Neural cell (in vitro differentiated cells): ENCODE results near the gene IL13RA1. TPM values are rescaled to one million over a fixed set of nuclear protein-coding genes. Genes with fewer than 3 reads are reported as not detected.

Source experiments
- H2AFZ ChIP-seq: fragments of 200-600, 300-800 bp; sonication (generic), shearing (Covaris generic); 2 replicates; pipeline ENCODE4 v1.6.0; 2014; ENCODE audit warnings: low read depth, mild to moderate bottlenecking, antibody characterized with exemption, low read length, moderate library complexity
- H3F3A ChIP-seq: fragments of 200-600 bp; shearing (Covaris generic); 2 replicates; pipeline ENCODE4 v1.6.1; 2016; ENCODE audit warnings: mild to moderate bottlenecking, moderate library complexity, mixed read lengths, antibody characterized with exemption, low read length; ENCODE audit not compliant: insufficient read depth, poor library complexity, severe bottlenecking
- H3K27ac ChIP-seq: fragments of 200-600, 300-800 bp; sonication (generic), shearing (Covaris generic); 2 replicates; pipeline ENCODE4 v1.5.1; 2014; ENCODE audit warnings: mild to moderate bottlenecking, low read length, moderate library complexity
- H3K27me3 ChIP-seq: fragments of 300-800, 200-600 bp; sonication (generic), shearing (Covaris generic); 2 replicates; pipeline ENCODE4 v1.6.0; 2014; ENCODE audit warnings: mild to moderate bottlenecking, low read depth, low read length, moderate library complexity; ENCODE audit not compliant: insufficient read depth
- H3K36me3 ChIP-seq: fragments of 300-800, 200-600 bp; sonication (generic), shearing (Covaris generic); 2 replicates; pipeline ENCODE4 v1.5.1; 2014; ENCODE audit warnings: mild to moderate bottlenecking, antibody characterized with exemption, low read length, moderate library complexity; ENCODE audit not compliant: insufficient read depth
- H3K4me2 ChIP-seq: fragments of 300-800, 200-600 bp; sonication (generic), shearing (Covaris generic); 2 replicates; pipeline ENCODE4 v1.6.0; 2014; ENCODE audit warnings: mild to moderate bottlenecking, low read length
- H3K4me3 ChIP-seq: fragments of 300-800, 200-600 bp; sonication (generic), shearing (Covaris generic); 2 replicates; pipeline ENCODE4 v1.5.1; 2014; ENCODE audit warnings: mild to moderate bottlenecking, low read length, moderate library complexity
- H3K79me2 ChIP-seq: fragments of 200-600 bp; shearing (Covaris generic); replicated peaks from 2 replicates; pipeline ENCODE4 v1.6.0; 2014; ENCODE audit warnings: mild to moderate bottlenecking, low read length, moderate library complexity; ENCODE audit not compliant: insufficient read depth
- H3K9ac ChIP-seq: fragments of 300-800, 200-600 bp; sonication (generic), shearing (Covaris generic); 2 replicates; pipeline ENCODE4 v1.6.1; 2016; ENCODE audit warnings: mild to moderate bottlenecking, low read length, mixed read lengths
- H3K9me2 ChIP-seq: fragments of 200-600 bp; shearing (Covaris generic); 2 replicates; pipeline ENCODE4 v1.6.1; 2016; ENCODE audit warnings: mild to moderate bottlenecking, low read length, mixed read lengths; ENCODE audit not compliant: insufficient read depth
- H3K9me3 ChIP-seq: fragments of 200-600, 300-800 bp; sonication (generic), shearing (Covaris generic); 2 replicates; pipeline ENCODE4 v1.6.1; 2016; ENCODE audit warnings: mild to moderate bottlenecking, mixed run types, low read length, moderate library complexity, mixed read lengths
- H4K20me1 ChIP-seq: fragments of 200-600 bp; shearing (Covaris generic); 2 replicates; pipeline ENCODE4 v1.6.1; 2016; ENCODE audit warnings: mild to moderate bottlenecking, mixed run types; ENCODE audit not compliant: insufficient read depth
- EP300 ChIP-seq: fragments of 450-650 bp; conservative IDR thresholded peaks from 2 replicates; pipeline ENCODE4 v1.6.1; 2014; ENCODE audit warnings: antibody characterized with exemption, mild to moderate bottlenecking, moderate library complexity; ENCODE audit not compliant: poor library complexity, severe bottlenecking
- EZH2 ChIP-seq: fragments of 200-600, 300-800 bp; shearing (Covaris generic), sonication (generic); IDR thresholded peaks from 2 replicates; pipeline ENCODE4 v1.6.1; 2014; ENCODE audit warnings: antibody characterized with exemption, low read length, borderline replicate concordance, mild to moderate bottlenecking; ENCODE audit not compliant: insufficient read depth, poor library complexity, severe bottlenecking
- MXI1 ChIP-seq: fragments of 450-650 bp; conservative IDR thresholded peaks from 2 replicates; pipeline ENCODE4 v1.6.1; 2014; ENCODE audit warnings: antibody characterized with exemption, mild to moderate bottlenecking; ENCODE audit not compliant: poor library complexity, severe bottlenecking
- POLR2AphosphoS5 ChIP-seq: IDR thresholded peaks from 2 replicates; pipeline ENCODE4 v1.6.1; 2012
- RAD21 ChIP-seq: fragments of 450-650 bp; conservative IDR thresholded peaks from 2 replicates; pipeline ENCODE4 v1.6.1; 2014; ENCODE audit warnings: antibody characterized with exemption, mild to moderate bottlenecking, moderate library complexity
- SMC3 ChIP-seq: fragments of 450-650 bp; conservative IDR thresholded peaks from 2 replicates; pipeline ENCODE4 v1.6.1; 2014; ENCODE audit warnings: antibody characterized with exemption, mild to moderate bottlenecking, moderate library complexity; ENCODE audit not compliant: poor library complexity
- TAF1 ChIP-seq: IDR thresholded peaks from 2 replicates; pipeline ENCODE4 v1.6.1; 2012; ENCODE audit warnings: low read depth
- polyA plus RNA-seq: library from polyadenylated mRNA; depleted of rRNA; stranded (reverse); fragments of >200 nt; gene quantifications from 2 replicates; pipeline ENCODE4 v1.2.3, GENCODE V29; 2014
- TF ChIP-seq, protein P1 (sequence below): IDR thresholded peaks from 2 replicates; pipeline ENCODE4 v1.6.1; 2012; ENCODE audit warnings: borderline replicate concordance
- TF ChIP-seq, protein P2 (sequence below): fragments of 450-650 bp; IDR thresholded peaks from 2 replicates; pipeline ENCODE4 v1.5.1; 2014; ENCODE audit warnings: antibody characterized with exemption, mild to moderate bottlenecking, moderate library complexity; ENCODE audit not compliant: poor library complexity, severe bottlenecking

Gene IL13RA1
- polyA plus RNA-seq, 1 donor from 2014 or later = 0.30 TPM

DNA sequence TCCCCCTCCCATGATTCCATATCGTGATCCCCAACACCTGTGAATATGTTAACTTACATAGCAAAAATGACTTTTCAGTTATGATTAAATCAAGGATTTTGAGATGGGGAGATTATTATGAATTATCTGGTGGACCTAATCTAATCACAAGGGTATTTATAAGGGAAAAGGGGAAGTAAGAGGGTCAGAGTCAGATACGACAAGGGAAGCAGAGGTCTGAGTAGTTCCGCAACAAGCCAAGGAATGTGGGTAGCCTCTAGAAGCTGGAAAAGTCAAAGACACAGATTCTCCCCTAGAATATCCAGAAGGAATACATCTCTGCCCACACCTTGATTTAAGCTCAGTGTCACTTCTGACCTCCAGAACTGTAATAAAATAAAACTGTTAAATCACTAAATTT, 1.0 kb upstream of the IL13RA1 start:
- H3K79me2 ChIP-seq = no peaks in the 10 kb centered on the region
- peaks cover 13% of the 10 kb centered on the region for H3K27me3 ChIP-seq
- no peaks in the 10 kb centered on the region for H3K36me3 ChIP-seq
- no peak overlapping the region for H3K4me3 ChIP-seq
- no peak overlapping the region for H3K27ac ChIP-seq
- no peaks in the 10 kb centered on the region for H3K9me2 ChIP-seq
- H3F3A ChIP-seq = no peaks in the 10 kb centered on the region
- H3K9ac ChIP-seq = no peak overlapping the region
- TF ChIP-seq, protein P1, sequence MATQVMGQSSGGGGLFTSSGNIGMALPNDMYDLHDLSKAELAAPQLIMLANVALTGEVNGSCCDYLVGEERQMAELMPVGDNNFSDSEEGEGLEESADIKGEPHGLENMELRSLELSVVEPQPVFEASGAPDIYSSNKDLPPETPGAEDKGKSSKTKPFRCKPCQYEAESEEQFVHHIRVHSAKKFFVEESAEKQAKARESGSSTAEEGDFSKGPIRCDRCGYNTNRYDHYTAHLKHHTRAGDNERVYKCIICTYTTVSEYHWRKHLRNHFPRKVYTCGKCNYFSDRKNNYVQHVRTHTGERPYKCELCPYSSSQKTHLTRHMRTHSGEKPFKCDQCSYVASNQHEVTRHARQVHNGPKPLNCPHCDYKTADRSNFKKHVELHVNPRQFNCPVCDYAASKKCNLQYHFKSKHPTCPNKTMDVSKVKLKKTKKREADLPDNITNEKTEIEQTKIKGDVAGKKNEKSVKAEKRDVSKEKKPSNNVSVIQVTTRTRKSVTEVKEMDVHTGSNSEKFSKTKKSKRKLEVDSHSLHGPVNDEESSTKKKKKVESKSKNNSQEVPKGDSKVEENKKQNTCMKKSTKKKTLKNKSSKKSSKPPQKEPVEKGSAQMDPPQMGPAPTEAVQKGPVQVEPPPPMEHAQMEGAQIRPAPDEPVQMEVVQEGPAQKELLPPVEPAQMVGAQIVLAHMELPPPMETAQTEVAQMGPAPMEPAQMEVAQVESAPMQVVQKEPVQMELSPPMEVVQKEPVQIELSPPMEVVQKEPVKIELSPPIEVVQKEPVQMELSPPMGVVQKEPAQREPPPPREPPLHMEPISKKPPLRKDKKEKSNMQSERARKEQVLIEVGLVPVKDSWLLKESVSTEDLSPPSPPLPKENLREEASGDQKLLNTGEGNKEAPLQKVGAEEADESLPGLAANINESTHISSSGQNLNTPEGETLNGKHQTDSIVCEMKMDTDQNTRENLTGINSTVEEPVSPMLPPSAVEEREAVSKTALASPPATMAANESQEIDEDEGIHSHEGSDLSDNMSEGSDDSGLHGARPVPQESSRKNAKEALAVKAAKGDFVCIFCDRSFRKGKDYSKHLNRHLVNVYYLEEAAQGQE = no peak
- TF ChIP-seq RAD21 (no peak), EP300 (no peak), MXI1 (no peak), SMC3 (no peak), POLR2AphosphoS5 (no peak), TAF1 (no peak)
- TF ChIP-seq, protein P2, sequence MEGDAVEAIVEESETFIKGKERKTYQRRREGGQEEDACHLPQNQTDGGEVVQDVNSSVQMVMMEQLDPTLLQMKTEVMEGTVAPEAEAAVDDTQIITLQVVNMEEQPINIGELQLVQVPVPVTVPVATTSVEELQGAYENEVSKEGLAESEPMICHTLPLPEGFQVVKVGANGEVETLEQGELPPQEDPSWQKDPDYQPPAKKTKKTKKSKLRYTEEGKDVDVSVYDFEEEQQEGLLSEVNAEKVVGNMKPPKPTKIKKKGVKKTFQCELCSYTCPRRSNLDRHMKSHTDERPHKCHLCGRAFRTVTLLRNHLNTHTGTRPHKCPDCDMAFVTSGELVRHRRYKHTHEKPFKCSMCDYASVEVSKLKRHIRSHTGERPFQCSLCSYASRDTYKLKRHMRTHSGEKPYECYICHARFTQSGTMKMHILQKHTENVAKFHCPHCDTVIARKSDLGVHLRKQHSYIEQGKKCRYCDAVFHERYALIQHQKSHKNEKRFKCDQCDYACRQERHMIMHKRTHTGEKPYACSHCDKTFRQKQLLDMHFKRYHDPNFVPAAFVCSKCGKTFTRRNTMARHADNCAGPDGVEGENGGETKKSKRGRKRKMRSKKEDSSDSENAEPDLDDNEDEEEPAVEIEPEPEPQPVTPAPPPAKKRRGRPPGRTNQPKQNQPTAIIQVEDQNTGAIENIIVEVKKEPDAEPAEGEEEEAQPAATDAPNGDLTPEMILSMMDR = no peak
- no peaks in the 10 kb centered on the region for H3K9me3 ChIP-seq
- H3K4me2 ChIP-seq = no peak overlapping the region
- H4K20me1 ChIP-seq = no peaks in the 10 kb centered on the region
- H2AFZ ChIP-seq = no peak overlapping the region

DNA sequence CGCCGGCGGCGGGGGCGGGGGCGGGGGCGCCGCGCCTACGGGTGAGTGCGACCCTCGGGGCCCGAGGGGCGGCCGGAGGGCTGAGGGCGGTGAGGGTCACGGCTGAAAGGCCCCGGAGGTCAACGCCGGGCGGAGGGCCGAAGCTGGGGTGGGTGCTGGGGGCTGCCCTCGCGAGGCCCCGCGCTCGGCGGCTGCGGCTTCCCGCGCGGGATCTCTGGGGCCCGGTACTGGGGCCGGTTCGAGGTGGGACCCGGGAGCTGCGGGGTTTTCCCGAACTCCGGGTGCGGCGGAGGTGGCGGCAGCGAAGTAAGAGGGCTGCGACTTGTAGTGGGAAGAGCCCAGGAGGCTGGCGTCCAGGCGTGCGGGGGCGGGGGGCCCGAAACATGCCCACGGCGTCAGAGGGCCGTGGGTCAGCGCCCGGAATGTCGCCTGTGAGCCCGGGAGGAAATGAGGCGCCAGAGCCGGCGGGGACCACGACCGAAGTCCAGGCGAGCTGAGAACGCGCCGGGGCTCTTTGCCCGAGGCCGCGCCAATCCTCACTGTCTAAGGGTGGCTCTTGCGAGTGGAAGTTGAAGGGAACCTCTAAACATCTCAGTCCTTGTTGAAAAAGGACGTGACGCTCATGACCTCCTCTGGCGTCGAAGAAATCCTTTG, 407 bp downstream of the IL13RA1 start:
- Histone ChIP-seq H3K4me2 (no peak overlapping the region), H2AFZ (no peak overlapping the region), H3K9me2 (no peaks in the 10 kb centered on the region), H3K27ac (no peak overlapping the region), H3K36me3 (no peaks in the 10 kb centered on the region), H3K9ac (peak overlapping the region; percentile 12), H3K9me3 (no peaks in the 10 kb centered on the region), H3K79me2 (no peaks in the 10 kb centered on the region), H4K20me1 (no peaks in the 10 kb centered on the region), H3F3A (no peaks in the 10 kb centered on the region), H3K4me3 (peak overlapping the region; percentile 63), H3K27me3 (peaks cover 13% of the 10 kb centered on the region)
- TF ChIP-seq, protein P2 = no peak
- TF ChIP-seq TAF1 = no peak
- TF ChIP-seq, protein P1 = no peak
- no peak for TF ChIP-seq EZH2
- TF ChIP-seq POLR2AphosphoS5 = no peak
- no peak for TF ChIP-seq RAD21
